H9 (cell line): ENCODE measurements around the gene LRIG1. TPM values are rescaled to one million over a fixed set of nuclear protein-coding genes. Genes with fewer than 3 reads are reported as not detected.
A peak's percentile ranks its signal among the peaks of the same experiment; 100 is the strongest.

Experiments
- DNase-seq: peaks from one replicate; pipeline ENCODE4 v3.0.0-alpha.2; 2017
- H2AFZ ChIP-seq: one replicate; pipeline ENCODE4 v1.6.1; 2013; ENCODE audit warnings: mild to moderate bottlenecking, low read length, control low read depth, moderate library complexity
- H2AK5ac ChIP-seq: 2 replicates; pipeline ENCODE4 v1.6.1; 2013; ENCODE audit warnings: low read length, control low read depth, mixed read lengths; ENCODE audit not compliant: insufficient read length
- H2BK120ac ChIP-seq: one replicate; pipeline ENCODE4 v1.6.1; 2013; ENCODE audit warnings: low read depth, mild to moderate bottlenecking, low read length, control low read depth, inconsistent platforms; ENCODE audit not compliant: poor library complexity, severe bottlenecking
- H2BK12ac ChIP-seq: 2 replicates; pipeline ENCODE4 v1.6.1; 2013; ENCODE audit warnings: low read length, control low read depth, mixed read lengths, low read depth; ENCODE audit not compliant: insufficient read length
- H2BK15ac ChIP-seq: 2 replicates; pipeline ENCODE4 v1.6.1; 2013; ENCODE audit warnings: low read depth, low read length, control low read depth
- H2BK20ac ChIP-seq: one replicate; pipeline ENCODE4 v1.6.1; 2013; ENCODE audit warnings: low read depth, mild to moderate bottlenecking, low read length, control low read depth, inconsistent platforms; ENCODE audit not compliant: poor library complexity, severe bottlenecking
- H2BK5ac ChIP-seq: 2 replicates; pipeline ENCODE4 v1.6.1; 2013; ENCODE audit warnings: low read length, control low read depth, mixed read lengths; ENCODE audit not compliant: insufficient read length
- H3K14ac ChIP-seq: 2 replicates; pipeline ENCODE4 v1.6.1; 2013; ENCODE audit warnings: low read length, control low read depth; ENCODE audit not compliant: insufficient read depth
- H3K18ac ChIP-seq: 2 replicates; pipeline ENCODE4 v1.6.1; 2013; ENCODE audit warnings: low read depth, mild to moderate bottlenecking, mixed read lengths, low read length, control low read depth; ENCODE audit not compliant: insufficient read length
- H3K23ac ChIP-seq: 2 replicates; pipeline ENCODE4 v1.6.1; 2013; ENCODE audit warnings: low read length, control low read depth, mixed read lengths, low read depth; ENCODE audit not compliant: insufficient read length
- H3K23me2 ChIP-seq: 2 replicates; pipeline ENCODE4 v1.6.1; 2013; ENCODE audit warnings: low read depth, mild to moderate bottlenecking, mixed read lengths, low read length, control low read depth; ENCODE audit not compliant: insufficient read length, poor library complexity, severe bottlenecking
- H3K27ac ChIP-seq: 2 replicates; pipeline ENCODE4 v1.5.1; 2013; ENCODE audit warnings: low read length, control low read depth, mixed read lengths, low read depth; ENCODE audit not compliant: insufficient read length
- H3K27me3 ChIP-seq: 2 replicates; pipeline ENCODE4 v1.6.1; 2013; ENCODE audit warnings: low read length, control low read depth, inconsistent platforms; ENCODE audit not compliant: insufficient read depth
- H3K4ac ChIP-seq: 2 replicates; pipeline ENCODE4 v1.6.1; 2013; ENCODE audit warnings: low read depth, mild to moderate bottlenecking, control low read depth, inconsistent platforms, low read length, moderate library complexity
- H3K4me1 ChIP-seq: 2 replicates; pipeline ENCODE4 v1.6.1; 2013; ENCODE audit warnings: low read length, control low read depth, inconsistent platforms; ENCODE audit not compliant: insufficient read depth
- H3K4me2 ChIP-seq: 2 replicates; pipeline ENCODE4 v1.6.1; 2013; ENCODE audit warnings: low read length, control low read depth, mixed read lengths; ENCODE audit not compliant: insufficient read length, insufficient read depth
- H3K56ac ChIP-seq: 2 replicates; pipeline ENCODE4 v1.6.1; 2013; ENCODE audit warnings: low read depth, mild to moderate bottlenecking, mixed read lengths, low read length, control low read depth; ENCODE audit not compliant: insufficient read length
- H3K79me1 ChIP-seq: 2 replicates; pipeline ENCODE4 v1.6.1; 2013; ENCODE audit warnings: low read depth, mild to moderate bottlenecking, moderate library complexity, low read length, control low read depth, inconsistent platforms; ENCODE audit not compliant: insufficient read depth, poor library complexity, severe bottlenecking
- H3K79me2 ChIP-seq: 2 replicates; pipeline ENCODE4 v1.6.1; 2013; ENCODE audit warnings: low read length, control low read depth, inconsistent platforms; ENCODE audit not compliant: insufficient read depth
- H3K9ac ChIP-seq: 2 replicates; pipeline ENCODE4 v1.6.1; 2013; ENCODE audit warnings: low read length, control low read depth, mixed read lengths; ENCODE audit not compliant: insufficient read length; ENCODE audit errors: extremely low read depth
- H3K9me3 ChIP-seq: one replicate; pipeline ENCODE4 v1.6.1; 2013; ENCODE audit warnings: low read depth, low read length, inconsistent platforms; ENCODE audit not compliant: control insufficient read depth
- H3T11ph ChIP-seq: one replicate; pipeline ENCODE4 v1.6.1; 2013; ENCODE audit warnings: mild to moderate bottlenecking, low read length, control low read depth, inconsistent platforms
- H4K20me1 ChIP-seq: one replicate; pipeline ENCODE4 v1.6.1; 2013; ENCODE audit not compliant: control insufficient read depth, insufficient read length, insufficient read depth
- H4K5ac ChIP-seq: 2 replicates; pipeline ENCODE4 v1.6.1; 2013; ENCODE audit warnings: low read depth, mild to moderate bottlenecking, mixed read lengths, low read length, control low read depth; ENCODE audit not compliant: insufficient read length
- H4K8ac ChIP-seq: replicated peaks from 2 replicates; pipeline ENCODE4 v1.6.1; 2013; ENCODE audit warnings: low read length, control low read depth, mixed read lengths, low read depth; ENCODE audit not compliant: insufficient read length
- H4K91ac ChIP-seq: 2 replicates; pipeline ENCODE4 v1.6.1; 2013; ENCODE audit warnings: low read depth, mild to moderate bottlenecking, moderate library complexity, mixed read lengths, low read length, control low read depth; ENCODE audit not compliant: insufficient read length
- H3K27ac Mint-ChIP-seq, 3 experiments: 2 replicates in 2 of 3; 3 replicates in 1 of 3; pipeline ENCODE4 v1.8.0; 2020 to 2021; ENCODE audit warnings: mixed read lengths in 3 of 3, mild to moderate bottlenecking in 1 of 3, moderate library complexity in 1 of 3
- H3K27me3 Mint-ChIP-seq: 2 replicates; pipeline ENCODE4 v1.8.0; 2021; ENCODE audit warnings: low read depth, mild to moderate bottlenecking, moderate library complexity, mixed read lengths
- H3K36me3 Mint-ChIP-seq, 3 experiments: 2 replicates in 2 of 3; 3 replicates in 1 of 3; pipeline ENCODE4 v1.8.0; 2020 to 2021; ENCODE audit warnings: low read depth in 3 of 3, mixed read lengths in 3 of 3; ENCODE audit not compliant: insufficient read depth in 1 of 3
- H3K4me1 Mint-ChIP-seq, 2 experiments: 2 replicates each; pipeline ENCODE4 v1.8.0; 2020; ENCODE audit warnings: mixed read lengths in 2 of 2
- H3K4me3 Mint-ChIP-seq, 2 experiments: 2 replicates in 1 of 2; 3 replicates in 1 of 2; pipeline ENCODE4 v1.8.0; 2020 to 2021; ENCODE audit warnings: mild to moderate bottlenecking in 2 of 2, mixed read lengths in 2 of 2, moderate library complexity in 1 of 2
- H3K9me3 Mint-ChIP-seq, 2 experiments: 2 replicates in 1 of 2; 3 replicates in 1 of 2; pipeline ENCODE4 v1.8.0; 2020; ENCODE audit warnings: mild to moderate bottlenecking in 2 of 2, mixed read lengths in 2 of 2, moderate library complexity in 1 of 2
- WGBS: extraction: QIAGEN DNeasy Blood & Tissue Kit; methylation state at CpG from one replicate; pipeline ENCODE4 v1.1.7; 2013; ENCODE audit warnings: missing lambda C conversion rate, low lambda C conversion rate, mixed read lengths; ENCODE audit not compliant: insufficient read length; ENCODE audit errors: extremely low coverage; 5-methylcytosine and 5-hydroxymethylcytosine counted together
- total RNA-seq: library from RNA; stranded (reverse); gene quantifications from 2 replicates; pipeline ENCODE4 v1.2.1, GENCODE V29; 2021
- TF ChIP-seq, protein P1 (sequence below): fragments of 200-600 bp; sonication (generic); conservative IDR thresholded peaks from 3 replicates; pipeline ENCODE4 v1.8.0; 2021; ENCODE audit warnings: antibody characterized with exemption, mild to moderate bottlenecking

Gene LRIG1
- total RNA-seq, 1 experiment from 2014 or later: 70.3 TPM

DNA sequence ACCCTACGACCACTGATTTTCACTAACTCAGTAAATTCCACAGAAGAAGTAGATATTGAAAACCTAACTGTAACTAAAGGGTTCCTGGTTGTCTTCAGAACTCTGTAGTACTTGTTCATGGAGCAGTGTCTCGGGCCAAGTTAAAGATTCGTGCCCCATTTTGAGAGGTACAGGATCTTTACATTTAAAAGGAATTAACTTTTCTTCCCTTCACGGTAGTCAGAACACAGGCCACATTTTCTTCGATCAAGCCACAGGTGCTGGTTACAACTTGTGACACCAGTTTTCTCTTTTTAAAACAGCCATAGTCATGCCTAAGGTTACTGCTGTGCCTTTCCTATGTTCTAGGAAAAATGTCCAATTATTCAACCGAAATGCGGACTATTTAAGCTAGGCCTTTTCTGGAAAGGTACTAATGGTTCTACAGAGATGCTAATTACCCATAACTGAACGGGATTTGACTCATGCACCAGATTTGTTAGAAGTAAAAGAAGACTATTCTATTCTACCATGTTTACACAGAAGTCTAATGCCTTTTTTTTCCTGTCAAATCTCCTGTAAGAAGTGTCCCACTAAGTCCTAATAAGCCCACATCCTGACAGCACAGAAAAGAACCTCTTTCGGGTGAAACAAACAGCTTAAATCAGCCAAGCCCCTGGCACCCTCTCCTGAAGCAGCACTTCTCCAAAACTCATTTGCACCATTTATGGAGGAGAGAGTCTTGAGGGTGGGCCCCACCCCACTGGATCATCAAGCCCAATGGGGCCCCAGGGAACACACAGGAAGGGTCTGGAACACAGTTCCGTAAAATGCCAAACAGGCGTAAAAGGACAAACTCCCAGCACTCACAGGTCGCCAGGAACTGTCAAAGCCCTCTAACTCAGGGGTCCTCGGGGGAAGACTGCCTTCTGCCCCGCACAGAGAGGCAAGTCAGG, 1.9 kb downstream of the LRIG1 start:
- no peak overlapping the region for H2BK120ac ChIP-seq
- H3K4me1 Mint-ChIP-seq: peaks cover 77 to 84% of the 10 kb centered on the region in 2 experiments
- H3K4me3 Mint-ChIP-seq: peak overlapping the region; percentile 96 to 99
- no peaks in the 10 kb centered on the region for H3K9me3 ChIP-seq
- H2BK15ac ChIP-seq: no peak overlapping the region
- H4K20me1 ChIP-seq: peaks cover 2% of the 10 kb centered on the region
- H3K79me1 ChIP-seq: no peaks in the 10 kb centered on the region
- H3K79me2 ChIP-seq: peaks cover 34% of the 10 kb centered on the region
- H3K23me2 ChIP-seq: peaks cover 16% of the 10 kb centered on the region
- H3K23ac ChIP-seq: no peak overlapping the region
- no peak for DNase-seq
- TF ChIP-seq, protein P1, sequence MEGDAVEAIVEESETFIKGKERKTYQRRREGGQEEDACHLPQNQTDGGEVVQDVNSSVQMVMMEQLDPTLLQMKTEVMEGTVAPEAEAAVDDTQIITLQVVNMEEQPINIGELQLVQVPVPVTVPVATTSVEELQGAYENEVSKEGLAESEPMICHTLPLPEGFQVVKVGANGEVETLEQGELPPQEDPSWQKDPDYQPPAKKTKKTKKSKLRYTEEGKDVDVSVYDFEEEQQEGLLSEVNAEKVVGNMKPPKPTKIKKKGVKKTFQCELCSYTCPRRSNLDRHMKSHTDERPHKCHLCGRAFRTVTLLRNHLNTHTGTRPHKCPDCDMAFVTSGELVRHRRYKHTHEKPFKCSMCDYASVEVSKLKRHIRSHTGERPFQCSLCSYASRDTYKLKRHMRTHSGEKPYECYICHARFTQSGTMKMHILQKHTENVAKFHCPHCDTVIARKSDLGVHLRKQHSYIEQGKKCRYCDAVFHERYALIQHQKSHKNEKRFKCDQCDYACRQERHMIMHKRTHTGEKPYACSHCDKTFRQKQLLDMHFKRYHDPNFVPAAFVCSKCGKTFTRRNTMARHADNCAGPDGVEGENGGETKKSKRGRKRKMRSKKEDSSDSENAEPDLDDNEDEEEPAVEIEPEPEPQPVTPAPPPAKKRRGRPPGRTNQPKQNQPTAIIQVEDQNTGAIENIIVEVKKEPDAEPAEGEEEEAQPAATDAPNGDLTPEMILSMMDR: no peak
- WGBS: no CpG with 5 or more reads among the region's 14 CpGs
- H2AK5ac ChIP-seq: no peak overlapping the region
- H3T11ph ChIP-seq: no peak overlapping the region
- peaks cover 20% of the 10 kb centered on the region for H3K4me1 ChIP-seq
- no peak overlapping the region for H2BK5ac ChIP-seq
- H3K9ac ChIP-seq: peak overlapping the region; percentile 71
- H3K27ac ChIP-seq: no peak overlapping the region
- H3K36me3 Mint-ChIP-seq: peaks cover 2 to 12% (median 10%) of the 10 kb centered on the region in 3 experiments; a peak in 6 of 7 replicates
- no peak overlapping the region for H3K18ac ChIP-seq
- no peak overlapping the region for H3K56ac ChIP-seq
- H2BK20ac ChIP-seq: no peak overlapping the region
- no peak overlapping the region for H2BK12ac ChIP-seq
- no peak overlapping the region for H2AFZ ChIP-seq
- H4K91ac ChIP-seq: no peak overlapping the region
- H3K14ac ChIP-seq: peak overlapping the region; percentile 24; the same call in 1 of the 2 replicates
- peak overlapping the region in 2 of 3 experiments; percentile 86 to 95; a peak in 5 of 7 replicates for H3K27ac Mint-ChIP-seq
- peaks cover 0 to 3% of the 10 kb centered on the region in 2 experiments; a peak in 3 of 5 replicates for H3K9me3 Mint-ChIP-seq
- H3K27me3 ChIP-seq: no peaks in the 10 kb centered on the region; the same call in 1 of the 2 replicates
- no peak overlapping the region for H4K8ac ChIP-seq
- H3K4ac ChIP-seq: no peak overlapping the region
- peak overlapping the region; percentile 90 for H3K4me2 ChIP-seq
- no peak overlapping the region for H4K5ac ChIP-seq
- H3K27me3 Mint-ChIP-seq: peaks cover 7% of the 10 kb centered on the region
